Measurements from ENCODE around the gene MS4A1. TPM values are rescaled to one million over a fixed set of nuclear protein-coding genes. Genes with fewer than 3 reads are reported as not detected.

Gene MS4A1
- total RNA-seq = 1 to 10 TPM in 1 of 4 donors, under 1 TPM in 2, not detected in 1; 0.17 to 2.4 (median 0.33) TPM

- TF ChIP-seq CTCF (IDR thresholded peaks at IDR 0.05; ENCODE audit: low read depth) = no peak
Observed at GRCh38 chr11:60455531-60456042, at the start of gene MS4A1. Gene MS4A1, plus strand, starts transcription at chr11:60455847. Its CDS starts 6,528 bp downstream, at chr11:60462375.

- no peak for TF ChIP-seq CTCF (IDR thresholded peaks at IDR 0.05; ENCODE audit: low read depth)
Observed at GRCh38 chr11:60420015-60420414, 35.6 kb upstream of the MS4A1 start.

GRCh38 chr11:60422609-60423008, 33.0 kb upstream of the MS4A1 start:
- no peak for TF ChIP-seq CTCF (IDR thresholded peaks at IDR 0.05; ENCODE audit: low read depth)

GRCh38 chr11:60428517-60428916, 27.1 kb upstream of the MS4A1 start:
- no peak for TF ChIP-seq CTCF (IDR thresholded peaks at IDR 0.05; ENCODE audit: low read depth)

- TF ChIP-seq CTCF (IDR thresholded peaks at IDR 0.05; ENCODE audit: low read depth) = no peak
Observed at GRCh38 chr11:60429272-60429671, 26.4 kb upstream of the MS4A1 start, which contains the start of gene MS4A5. Gene MS4A5, plus strand, starts transcription at chr11:60429572. Its CDS starts 103 bp downstream, at chr11:60429675.

- no peak for TF ChIP-seq CTCF (IDR thresholded peaks at IDR 0.05; ENCODE audit: low read depth)
Observed at GRCh38 chr11:60431251-60431650, 24.4 kb upstream of the MS4A1 start.

GRCh38 chr11:60433401-60433800, 22.2 kb upstream of the MS4A1 start:
- TF ChIP-seq CTCF (IDR thresholded peaks at IDR 0.05; ENCODE audit: low read depth) = no peak

Measured in subcutaneous adipose tissue (tissue), 4 donors.